GM19468 (cell line): ENCODE results near the gene CCDC178.
A peak's percentile ranks its signal among the peaks of the same experiment; 100 is the strongest.

Experiments
- ATAC-seq: cut with Tn5 transposase; IDR thresholded peaks from one replicate; pipeline ENCODE4 v1.9.1; 2021; ENCODE audit warnings: mild to moderate bottlenecking, moderate library complexity, moderate number of reproducible peaks; ENCODE audit not compliant: unreplicated experiment; ENCODE audit errors: extremely low read depth

Gene CCDC178

GRCh38 chr18:32929213-32929612 is 511.3 kb downstream of the CCDC178 start:
- no peak for ATAC-seq

- ATAC-seq, result no peak
Observed at GRCh38 chr18:32922951-32923430, 517.5 kb downstream of the CCDC178 start.

GRCh38 chr18:32920796-32921787 is 519.4 kb downstream of the CCDC178 start:
- ATAC-seq, result no peak

GRCh38 chr18:32919799-32920198 is 520.7 kb downstream of the CCDC178 start:
- ATAC-seq, result peak; percentile 95

GRCh38 chr18:32918692-32919250 is 521.8 kb downstream of the CCDC178 start:
- no peak for ATAC-seq

- ATAC-seq, result no peak
Observed at GRCh38 chr18:32915516-32915915, 525.0 kb downstream of the CCDC178 start.

- no peak for ATAC-seq
Observed at GRCh38 chr18:32911660-32912284, 528.7 kb downstream of the CCDC178 start.

- ATAC-seq, result no peak
Observed at GRCh38 chr18:32910694-32911296, 529.7 kb downstream of the CCDC178 start.

DNA sequence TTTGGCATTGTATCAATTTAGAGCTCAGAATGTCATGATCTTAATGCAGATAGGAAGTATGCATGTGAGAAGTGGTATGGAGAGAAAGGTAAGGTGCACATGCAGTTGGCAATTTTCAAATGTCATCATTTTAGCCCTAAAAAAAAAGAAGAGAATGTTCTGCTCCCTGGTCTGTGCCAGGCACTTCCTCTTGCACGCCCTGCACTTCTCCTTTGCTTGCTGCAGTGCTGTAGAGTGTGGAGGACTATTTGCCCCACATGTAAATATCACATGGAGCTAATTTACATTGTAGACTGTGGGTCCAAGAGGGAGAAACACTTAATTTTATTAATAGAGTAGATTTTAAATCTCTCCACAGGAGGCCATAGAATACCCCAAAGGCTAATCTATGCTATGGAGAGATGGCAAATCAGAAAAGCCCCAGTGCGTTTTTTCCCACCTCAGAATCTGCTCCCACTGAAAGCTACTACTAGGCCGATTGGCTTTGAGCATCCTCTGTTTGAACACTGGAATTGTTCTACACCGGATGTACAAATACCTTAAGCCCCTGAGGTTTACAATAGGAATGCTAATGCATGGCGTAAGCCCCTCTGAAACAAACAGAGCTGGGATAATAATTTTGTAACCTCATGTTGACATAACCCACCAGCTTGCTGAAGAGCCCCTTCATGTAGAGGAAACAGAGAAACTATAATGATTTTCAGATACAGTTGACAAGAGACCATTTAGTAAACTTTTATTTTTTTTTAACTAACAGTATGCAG is 530.5 kb downstream of the CCDC178 start:
- ATAC-seq, result no peak

- no peak for ATAC-seq
Observed at GRCh38 chr18:32908424-32908805, 532.1 kb downstream of the CCDC178 start.

DNA sequence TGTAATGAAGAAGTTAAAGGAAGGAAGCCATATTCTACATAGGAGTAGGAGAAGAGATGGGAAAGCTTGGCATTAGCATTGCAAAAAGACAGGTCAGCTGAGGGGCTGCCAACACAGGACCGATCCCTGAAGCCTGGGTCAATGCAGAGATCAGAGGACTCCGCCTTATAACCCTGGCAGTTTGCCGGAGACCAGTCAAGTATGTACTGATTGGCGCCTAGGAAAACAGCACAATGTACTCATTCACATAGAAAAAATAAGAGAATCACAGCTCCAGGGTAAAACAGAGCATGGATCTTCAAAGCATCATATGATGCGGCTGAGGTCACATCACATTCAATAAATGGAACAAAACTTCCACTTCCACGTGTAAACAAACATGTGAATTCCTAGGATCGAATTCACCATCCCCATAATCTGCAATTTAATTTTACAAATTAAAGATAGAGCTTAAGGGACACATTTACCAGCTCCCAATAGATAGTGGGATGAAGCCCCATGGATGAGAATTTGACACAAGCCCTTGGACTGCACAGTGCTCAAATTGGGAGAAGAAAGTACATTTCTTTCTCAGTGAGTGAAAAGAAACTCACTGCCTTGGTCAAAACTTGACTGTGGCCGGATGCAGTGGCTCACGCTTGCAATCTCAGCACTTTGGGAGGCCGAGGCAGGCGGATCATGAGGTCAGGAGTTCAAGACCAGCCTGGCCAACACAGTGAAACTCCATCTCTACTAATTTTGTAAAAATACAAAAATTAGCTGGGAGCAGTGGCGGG is 532.7 kb downstream of the CCDC178 start:
- no peak for ATAC-seq

GRCh38 chr18:32907311-32907585 is 533.3 kb downstream of the CCDC178 start:
- ATAC-seq, result no peak

DNA sequence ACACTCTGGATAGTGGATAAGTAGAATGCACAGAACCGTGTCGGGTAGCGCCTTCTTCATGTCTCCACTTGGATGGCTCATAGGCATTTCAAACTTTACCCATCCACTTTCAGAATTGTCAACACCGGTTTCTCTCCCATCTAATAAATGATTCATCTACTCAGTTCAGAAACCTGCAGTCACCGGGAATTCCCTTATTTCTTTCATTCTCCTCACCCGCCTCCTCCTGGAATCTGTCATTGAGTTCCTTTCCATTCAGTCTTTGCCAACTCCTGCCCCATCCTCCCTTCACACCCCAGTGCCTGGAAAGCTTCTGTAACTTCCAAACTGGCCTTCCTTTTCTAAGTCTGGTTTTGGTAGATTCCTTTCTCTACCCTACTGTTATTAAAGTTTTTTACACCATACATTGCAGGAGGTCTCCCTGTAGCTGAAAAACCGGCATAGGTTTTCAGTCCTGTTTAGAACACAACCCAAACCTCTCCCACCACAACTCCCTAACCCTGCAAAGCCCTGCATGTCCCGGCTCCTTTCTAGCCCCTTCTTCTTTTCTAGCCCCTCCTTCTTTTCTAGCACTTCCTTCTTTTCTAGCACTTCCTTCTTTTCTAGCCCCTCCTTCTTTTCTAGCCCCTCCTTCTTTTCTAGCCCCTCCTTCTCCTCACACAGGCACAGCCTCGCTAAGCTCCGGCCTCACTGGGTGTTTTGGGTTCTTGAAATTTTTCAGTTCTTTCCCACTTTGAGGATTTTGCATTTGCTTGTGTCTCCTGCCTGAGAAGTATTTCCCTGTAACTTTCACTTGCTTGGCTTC is 533.8 kb downstream of the CCDC178 start:
- no peak for ATAC-seq

GRCh38 chr18:32905651-32906050 is 534.9 kb downstream of the CCDC178 start:
- no peak for ATAC-seq

GRCh38 chr18:32902568-32903330 is 537.8 kb downstream of the CCDC178 start:
- no peak for ATAC-seq

GRCh38 chr18:32899819-32900218 is 540.7 kb downstream of the CCDC178 start:
- ATAC-seq, result no peak

- no peak for ATAC-seq
Observed at GRCh38 chr18:32896776-32897547, 543.6 kb downstream of the CCDC178 start.
